Prostate gland (tissue), 2 donors: Measurements from ENCODE around the gene FOXP4.

Source experiments
- POLR2A ChIP-seq: fragments of 450-650 bp; IDR thresholded peaks from one replicate; pipeline ENCODE4 v1.6.1; 2016; ENCODE audit warnings: antibody characterized with exemption, mild to moderate bottlenecking
- POLR2AphosphoS5 ChIP-seq: sonication (generic); formaldehyde crosslinking; IDR thresholded peaks from one replicate; pipeline ENCODE4 v1.6.1; 2017; ENCODE audit warnings: antibody characterized with exemption
- TF ChIP-seq, protein P1 (sequence below), 4 experiments: fragments of 200-600 bp in 2 of 4; fragments of 450-650 bp in 2 of 4; sonication (generic) in 2 of 4; IDR thresholded peaks; 1 replicate in 3 of 4; 2 replicates in 1 of 4; pipeline ENCODE4 v1.5.1; 2016 to 2019; ENCODE audit warnings: antibody characterized with exemption in 4 of 4, mild to moderate bottlenecking in 2 of 4, moderate library complexity in 2 of 4

- TF ChIP-seq, protein P1, sequence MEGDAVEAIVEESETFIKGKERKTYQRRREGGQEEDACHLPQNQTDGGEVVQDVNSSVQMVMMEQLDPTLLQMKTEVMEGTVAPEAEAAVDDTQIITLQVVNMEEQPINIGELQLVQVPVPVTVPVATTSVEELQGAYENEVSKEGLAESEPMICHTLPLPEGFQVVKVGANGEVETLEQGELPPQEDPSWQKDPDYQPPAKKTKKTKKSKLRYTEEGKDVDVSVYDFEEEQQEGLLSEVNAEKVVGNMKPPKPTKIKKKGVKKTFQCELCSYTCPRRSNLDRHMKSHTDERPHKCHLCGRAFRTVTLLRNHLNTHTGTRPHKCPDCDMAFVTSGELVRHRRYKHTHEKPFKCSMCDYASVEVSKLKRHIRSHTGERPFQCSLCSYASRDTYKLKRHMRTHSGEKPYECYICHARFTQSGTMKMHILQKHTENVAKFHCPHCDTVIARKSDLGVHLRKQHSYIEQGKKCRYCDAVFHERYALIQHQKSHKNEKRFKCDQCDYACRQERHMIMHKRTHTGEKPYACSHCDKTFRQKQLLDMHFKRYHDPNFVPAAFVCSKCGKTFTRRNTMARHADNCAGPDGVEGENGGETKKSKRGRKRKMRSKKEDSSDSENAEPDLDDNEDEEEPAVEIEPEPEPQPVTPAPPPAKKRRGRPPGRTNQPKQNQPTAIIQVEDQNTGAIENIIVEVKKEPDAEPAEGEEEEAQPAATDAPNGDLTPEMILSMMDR (IDR thresholded peaks at IDR 0.05), result no peak
- no peak for TF ChIP-seq POLR2A
- TF ChIP-seq POLR2AphosphoS5, result no peak
These were observed 53.8 kb downstream of the FOXP4 start for GRCh38 chr6:41599852-41600445.
